Right hindlimb (tissue), 1 donor: ENCODE measurements around the gene ABCA3.
"Not testable (repeated sequence)": the region's sequence is repeated elsewhere in the genome, so short reads cannot be mapped to it uniquely, and the experiment has no call there.

ENCODE experiments used
- DNase-seq: peaks from one replicate; pipeline ENCODE4 v3.0.0-alpha.2; 2018

Gene ABCA3

GRCh38 chr16:2250652-2251295 is 89.8 kb downstream of the ABCA3 start:
- DNase-seq, result no peak

- DNase-seq, result no peak
Measured at GRCh38 chr16:2246301-2246885, 94.1 kb downstream of the ABCA3 start.

- DNase-seq, result no peak
Measured at GRCh38 chr16:2244926-2245795, 95.4 kb downstream of the ABCA3 start.

DNA sequence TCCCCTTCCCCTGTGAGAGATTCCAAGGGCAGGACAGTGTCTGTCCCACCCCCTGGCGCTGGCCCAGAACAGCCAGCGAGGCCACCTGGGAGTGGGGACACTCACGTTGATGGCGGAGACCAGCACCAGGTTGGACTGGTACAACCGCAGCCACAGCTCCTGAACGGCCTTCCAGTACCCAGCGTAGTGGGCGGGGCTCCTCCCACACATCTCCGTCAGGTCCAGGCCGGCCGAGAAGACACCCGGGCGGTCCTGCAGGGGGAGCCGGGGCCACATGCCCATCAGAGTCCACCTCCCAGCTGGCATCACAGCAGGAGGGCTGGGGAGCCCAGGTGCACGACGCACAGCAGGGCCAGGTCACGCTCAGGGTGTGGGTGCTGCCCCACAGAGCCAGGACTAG is 96.2 kb downstream of the ABCA3 start:
- DNase-seq, result no peak

DNA sequence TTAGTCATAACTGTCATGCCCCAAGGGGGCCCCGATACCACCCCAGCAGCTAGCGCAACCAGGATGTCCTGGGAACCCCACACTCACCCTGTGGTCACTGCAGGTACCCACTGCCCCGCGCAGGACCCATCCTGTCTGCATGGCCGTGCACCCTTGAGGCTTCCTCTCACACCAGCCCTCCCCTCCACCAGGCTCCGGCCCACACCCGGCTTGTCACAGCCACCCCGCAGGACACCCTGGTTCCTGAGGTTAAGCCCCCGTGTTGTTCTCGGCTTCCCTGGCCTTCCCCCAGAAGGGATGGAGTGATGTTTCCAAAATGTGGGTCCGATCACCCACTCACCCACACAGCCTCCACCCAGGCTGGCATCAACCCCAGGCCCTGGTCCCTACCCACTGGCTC is 96.7 kb downstream of the ABCA3 start:
- DNase-seq, result no peak

DNA sequence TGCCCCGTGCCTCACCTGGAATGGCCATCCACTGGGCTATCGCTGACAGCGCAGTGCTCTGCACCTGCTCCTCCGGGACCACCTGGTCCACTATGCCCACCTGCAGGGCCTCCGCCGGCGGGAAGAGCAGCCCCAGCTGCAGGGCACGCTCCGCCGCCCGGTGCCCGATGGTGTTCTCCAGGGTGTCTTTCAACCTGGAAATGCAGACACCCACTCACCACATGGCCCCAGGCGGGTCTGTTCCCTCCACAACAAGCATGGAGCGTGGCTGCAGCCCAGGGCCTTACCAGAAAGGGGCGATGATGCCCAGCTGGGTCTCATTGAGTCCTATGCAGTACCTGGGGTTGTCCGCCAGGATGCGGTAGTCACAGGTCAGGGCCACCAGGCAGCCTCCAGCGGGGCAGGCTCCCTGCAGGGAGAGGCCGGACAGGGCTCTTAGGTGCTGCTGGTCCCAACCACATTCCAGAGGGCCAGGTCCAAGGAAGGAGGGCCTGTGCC is 97.4 kb downstream of the ABCA3 start:
- DNase-seq, result no peak

- no peak for DNase-seq
Measured at GRCh38 chr16:2242598-2242997, 97.9 kb downstream of the ABCA3 start.

DNA sequence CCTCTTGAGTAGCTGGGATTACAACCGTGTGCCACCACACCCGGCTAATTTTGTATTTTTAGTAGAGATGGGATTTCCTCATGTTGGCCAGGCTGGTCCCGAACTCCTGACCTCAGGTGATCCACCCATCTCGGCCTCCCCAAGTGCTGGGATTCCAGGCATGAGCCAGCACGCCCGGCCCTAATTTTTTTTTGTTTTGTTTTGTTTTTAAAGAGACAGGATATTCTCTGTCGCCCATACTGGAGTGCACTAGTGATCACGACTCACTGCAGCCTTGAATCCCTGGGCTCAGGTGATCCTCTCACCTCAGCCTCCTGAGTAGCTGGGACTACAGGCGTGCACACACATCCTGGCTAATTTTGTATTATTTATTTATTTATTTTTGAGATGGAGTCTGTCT is 100.2 kb downstream of the ABCA3 start:
- not testable (repeated sequence) for DNase-seq

- no peak for DNase-seq
Measured at GRCh38 chr16:2238838-2239675, 101.5 kb downstream of the ABCA3 start.

DNA sequence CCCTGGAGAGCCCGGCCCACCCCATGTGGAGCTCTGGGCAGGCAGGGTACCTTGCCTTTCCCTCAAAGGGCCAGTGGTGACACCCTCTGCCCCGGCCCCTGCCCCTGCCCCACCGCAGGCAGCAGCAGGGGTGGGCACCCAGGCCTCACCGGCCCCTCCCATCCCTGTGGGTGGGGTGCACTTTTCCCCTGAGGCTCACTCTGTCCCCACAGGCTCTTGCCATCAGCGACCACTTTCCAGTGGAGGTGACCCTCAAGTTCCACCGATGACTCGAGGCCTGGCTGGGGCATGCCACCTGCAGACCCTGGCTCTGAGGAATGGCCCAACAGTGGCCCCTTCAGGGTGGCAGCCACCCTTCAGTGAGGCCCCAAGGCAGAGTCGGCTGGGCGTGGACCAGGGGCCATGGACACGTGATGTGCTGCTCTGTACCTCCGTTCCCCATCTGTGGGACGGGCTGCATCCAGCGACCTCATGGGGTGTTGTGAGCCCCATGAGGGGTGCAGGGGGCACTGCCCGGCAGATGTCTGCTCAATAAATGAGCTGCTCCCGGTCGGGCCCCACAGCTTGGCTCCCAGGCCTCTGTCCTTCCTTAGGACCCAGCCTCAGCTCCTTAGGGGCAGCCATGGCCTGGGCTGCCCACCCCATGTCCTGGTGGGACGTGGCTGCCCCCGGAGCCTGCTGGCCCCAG is 102.2 kb downstream of the ABCA3 start:
- no peak for DNase-seq

GRCh38 chr16:2237493-2238149 is 102.9 kb downstream of the ABCA3 start:
- DNase-seq, result no peak

DNA sequence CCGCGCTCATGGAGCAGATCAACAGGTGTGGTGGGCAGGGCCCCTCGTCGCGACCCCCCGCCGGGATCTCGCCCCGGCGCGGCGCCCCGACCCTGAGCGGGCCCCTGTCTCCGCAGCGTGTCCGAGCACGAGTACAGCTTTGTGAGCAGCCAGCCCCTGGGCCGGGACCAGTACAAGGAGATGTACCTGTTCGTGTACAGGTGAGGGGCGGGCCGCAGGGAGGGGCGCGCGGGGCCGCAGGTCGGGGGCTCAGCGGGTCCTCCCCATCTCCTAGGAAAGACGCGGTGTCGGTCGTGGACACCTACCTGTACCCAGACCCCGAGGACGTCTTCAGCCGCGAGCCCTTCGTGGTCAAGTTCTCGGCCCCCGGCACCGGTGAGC is 103.4 kb downstream of the ABCA3 start:
- DNase-seq, result no peak

DNA sequence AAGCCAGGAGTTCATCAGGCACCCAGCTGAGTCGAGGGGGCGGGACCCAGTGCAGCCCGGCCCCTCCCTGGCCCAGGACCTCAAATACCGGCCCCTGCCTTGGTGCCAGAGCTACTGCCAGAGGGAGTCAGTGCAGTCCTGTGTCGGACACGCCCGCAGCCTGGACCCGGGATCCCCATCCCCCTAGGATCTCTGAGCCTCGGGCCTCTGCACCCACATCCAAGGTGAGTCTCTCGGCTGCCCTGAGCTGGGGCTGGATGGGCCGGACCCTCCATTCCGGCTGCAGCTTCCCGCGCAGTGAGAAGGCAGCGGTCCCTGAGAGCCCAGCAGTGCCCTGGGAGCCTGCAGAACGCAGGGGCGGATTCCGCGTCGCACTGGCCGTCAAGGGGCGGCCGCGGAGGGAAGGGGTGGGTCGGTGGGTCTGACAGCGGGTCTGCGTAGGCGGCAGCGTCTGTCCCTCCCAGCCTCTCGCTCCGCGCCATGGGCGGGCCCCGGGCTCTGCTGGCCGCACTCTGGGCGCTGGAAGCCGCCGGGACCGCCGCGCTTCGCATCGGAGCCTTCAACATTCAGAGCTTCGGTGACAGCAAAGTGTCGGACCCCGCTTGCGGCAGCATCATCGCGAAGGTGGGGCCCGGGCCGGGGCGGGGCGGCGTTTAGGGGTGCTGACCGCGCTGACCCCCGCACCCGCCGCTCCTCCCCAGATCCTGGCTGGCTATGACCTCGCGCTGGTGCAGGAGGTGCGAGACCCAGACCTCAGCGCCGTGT is 104.0 kb downstream of the ABCA3 start, which contains the start of gene DNASE1L2:
TSS of gene DNASE1L2 (plus strand) at position 108 of the 765 bp plus-strand sequence. CDS start at position 481, 373 bp downstream.
- peak; percentile 70 for DNase-seq

GRCh38 chr16:2235695-2236336 is 104.7 kb downstream of the ABCA3 start:
- DNase-seq, result no peak

GRCh38 chr16:2235234-2235651 is 105.3 kb downstream of the ABCA3 start:
- no peak for DNase-seq

GRCh38 chr16:2234813-2235170 is 105.7 kb downstream of the ABCA3 start:
- DNase-seq, result no peak

- DNase-seq, result no peak
Measured at GRCh38 chr16:2233872-2234812, 106.4 kb downstream of the ABCA3 start.

- no peak for DNase-seq
Measured at GRCh38 chr16:2233046-2233775, 107.3 kb downstream of the ABCA3 start.
